Nucleus accumbens (tissue), 56 donors: ENCODE results near the gene MAP7.

Source experiments
- DNase-seq, 56 donors: peaks; one replicate each; lab custom pipeline; 2025; lab: John Stamatoyannopoulos, UW

MAP7 gene

DNA sequence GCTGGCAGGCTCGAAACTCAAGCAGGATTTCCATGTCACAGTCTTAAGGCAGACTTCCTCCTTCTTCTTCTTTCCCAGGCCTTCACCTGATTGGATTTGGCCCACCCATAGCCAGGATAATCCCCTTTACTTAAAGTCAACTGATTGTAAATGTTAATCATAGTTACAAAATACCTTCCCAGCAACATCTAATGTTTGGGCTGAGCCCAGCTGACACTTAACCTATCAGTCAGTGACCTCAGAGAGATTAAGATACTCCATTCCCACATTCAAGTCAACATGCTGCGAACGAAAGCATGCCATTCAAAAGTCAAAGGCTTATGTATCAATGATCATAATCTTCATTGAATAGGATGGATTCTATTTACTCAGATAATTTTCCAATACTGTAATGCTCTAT, 16.0 kb downstream of the MAP7 start:
- no peak for DNase-seq

DNA sequence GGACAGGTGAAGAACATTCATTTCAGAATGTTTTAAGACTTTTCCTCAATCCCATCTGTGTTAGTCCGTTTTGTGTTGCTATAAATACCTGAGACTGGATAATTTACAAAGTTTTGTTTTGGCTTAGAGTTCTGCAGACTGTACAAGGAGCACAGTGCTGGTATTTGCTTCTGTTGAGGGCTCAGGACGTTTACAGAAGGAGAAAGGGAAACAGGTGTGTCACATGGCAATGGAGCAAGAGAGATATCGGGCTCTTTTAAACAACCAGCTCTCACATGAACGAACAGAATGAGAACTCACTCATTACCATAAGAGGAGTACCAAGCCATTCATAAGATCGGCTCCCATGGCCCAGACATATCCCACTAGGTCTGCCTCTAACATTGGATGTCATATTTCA, 16.7 kb downstream of the MAP7 start:
- no peak for DNase-seq

DNA sequence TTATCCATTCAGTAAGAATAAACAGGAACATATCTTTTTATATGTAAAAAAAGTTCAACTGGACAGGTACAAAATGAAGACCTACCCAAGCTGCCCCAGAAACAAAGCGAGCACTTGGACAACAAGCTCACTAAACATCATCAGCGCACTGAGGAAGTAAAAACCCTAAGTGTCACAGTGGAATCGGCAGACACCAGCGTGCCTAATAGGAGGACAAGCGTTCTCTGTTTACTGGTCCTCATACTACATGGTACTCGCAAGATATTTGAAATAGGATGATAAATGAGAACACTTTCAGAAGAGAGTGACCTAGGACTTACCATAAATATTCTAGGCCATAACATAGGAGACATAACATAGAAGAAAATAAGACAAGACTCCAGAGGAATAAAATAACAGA, 18.2 kb downstream of the MAP7 start:
- peak in 9 of 56 donors; percentile 4 to 47 (median 20) for DNase-seq

DNA sequence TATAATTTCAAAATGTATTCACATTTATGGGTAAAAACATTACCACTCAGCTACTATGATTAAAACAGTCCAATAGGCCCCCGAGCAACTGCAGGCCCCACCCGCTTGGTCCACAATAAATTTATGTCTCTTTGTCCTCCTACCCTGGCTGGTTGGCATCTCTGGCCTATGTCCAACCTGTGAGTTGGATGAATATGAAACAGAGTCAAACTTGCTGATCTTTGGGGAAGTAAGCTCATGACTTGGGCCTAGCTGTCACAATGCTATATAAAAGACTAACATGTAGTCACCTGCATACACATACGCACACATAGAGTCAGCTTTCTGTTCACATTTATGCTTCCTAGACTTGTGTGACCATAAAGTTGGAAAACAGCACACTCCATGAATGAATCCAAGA, 20.5 kb downstream of the MAP7 start:
- DNase-seq = peak in 1 of 56 donors; percentile 36

DNA sequence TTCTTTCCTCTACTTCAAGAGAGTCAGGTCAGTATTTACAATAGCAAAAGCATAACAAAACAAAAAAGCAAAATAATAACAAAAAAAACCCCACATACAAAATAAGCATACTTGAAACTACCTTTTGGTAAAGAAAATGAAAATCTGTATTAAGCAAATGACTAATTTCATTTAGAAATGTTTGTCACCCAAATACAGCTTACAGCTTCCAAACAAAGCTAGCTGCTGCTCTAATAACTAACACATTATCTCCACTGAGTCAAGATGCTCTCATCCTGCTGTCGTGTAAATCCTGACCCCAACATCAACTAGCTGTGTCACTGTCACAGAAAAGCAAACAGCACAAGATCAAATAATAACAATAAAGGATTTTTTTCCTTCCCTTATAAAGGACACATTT, 21.7 kb downstream of the MAP7 start:
- DNase-seq = no peak

DNA sequence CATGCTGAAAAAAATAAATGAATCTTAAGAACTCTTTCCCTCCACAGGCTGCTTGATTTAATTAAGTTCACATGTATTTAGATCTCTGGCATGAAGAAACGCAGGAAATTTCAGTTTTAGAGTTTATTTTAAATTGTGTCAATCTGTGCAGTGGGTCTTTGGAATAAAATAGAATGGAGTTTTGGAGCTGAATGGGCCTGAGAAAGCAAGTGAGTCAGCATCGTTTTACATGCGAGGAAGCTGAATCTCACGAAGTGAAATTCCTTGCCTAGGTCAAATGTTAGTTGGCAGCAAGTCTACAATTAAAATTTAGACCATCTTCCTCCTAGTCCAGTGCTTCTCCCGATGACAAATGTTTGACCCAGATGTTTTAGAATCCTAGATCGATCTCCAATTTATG, 22.4 kb downstream of the MAP7 start:
- DNase-seq = no peak

DNA sequence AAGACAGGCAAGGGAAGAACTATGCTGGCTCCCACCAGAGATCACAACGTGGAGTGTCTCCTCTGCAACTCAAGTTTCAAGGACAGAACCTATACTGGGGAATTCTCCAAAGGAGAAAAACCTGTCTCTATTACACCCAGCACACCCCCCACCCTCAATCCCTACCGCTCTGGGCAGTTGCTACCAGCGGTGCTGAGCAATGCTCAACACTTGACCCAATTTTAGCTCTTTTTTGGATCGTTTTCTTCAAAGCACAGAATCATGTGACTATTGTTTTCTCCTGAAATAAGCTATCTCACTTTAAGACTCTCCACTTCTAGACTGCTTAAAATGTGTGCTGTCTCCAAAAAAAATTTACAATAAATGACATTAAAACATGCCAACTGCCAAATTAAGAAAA, 23.3 kb downstream of the MAP7 start:
- DNase-seq = peak in 7 of 56 donors; percentile 25 to 66 (median 40)

DNA sequence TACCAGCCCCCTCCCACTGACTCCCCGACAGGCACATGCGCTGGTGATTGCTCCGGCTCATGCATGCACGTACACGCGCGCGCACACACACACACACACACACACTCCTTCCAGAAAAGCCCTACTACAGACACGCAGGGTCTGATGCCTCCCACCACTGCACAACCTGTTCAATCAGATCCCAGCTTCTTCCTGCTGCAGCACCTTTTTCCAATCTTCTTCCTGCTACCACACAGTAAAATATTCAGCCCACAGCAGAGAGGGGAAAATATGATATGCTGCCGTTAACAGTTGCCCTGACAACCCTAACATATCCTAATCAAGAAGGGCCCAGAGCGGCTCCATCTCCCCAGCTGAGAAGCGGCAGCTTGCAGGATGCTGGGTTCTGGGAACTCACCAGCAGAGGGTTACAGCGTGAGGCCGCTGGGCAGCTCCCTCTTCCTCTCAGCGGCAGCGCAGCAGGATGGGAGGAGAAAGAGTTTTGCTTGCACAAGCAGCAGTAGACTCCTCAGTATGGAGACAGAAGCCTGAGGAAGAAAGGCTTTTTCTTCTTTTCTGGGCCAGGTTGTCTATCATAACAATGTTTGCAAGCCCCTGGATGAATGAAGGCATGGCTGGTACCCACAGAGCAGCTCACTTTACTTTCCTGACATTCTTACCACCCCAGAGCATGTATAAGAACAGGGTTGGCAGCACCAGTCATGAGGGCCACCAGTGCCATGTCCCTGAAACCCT, 23.9 kb downstream of the MAP7 start:
- peak in 55 of 56 donors; percentile 42 to 92 (median 80) for DNase-seq

DNA sequence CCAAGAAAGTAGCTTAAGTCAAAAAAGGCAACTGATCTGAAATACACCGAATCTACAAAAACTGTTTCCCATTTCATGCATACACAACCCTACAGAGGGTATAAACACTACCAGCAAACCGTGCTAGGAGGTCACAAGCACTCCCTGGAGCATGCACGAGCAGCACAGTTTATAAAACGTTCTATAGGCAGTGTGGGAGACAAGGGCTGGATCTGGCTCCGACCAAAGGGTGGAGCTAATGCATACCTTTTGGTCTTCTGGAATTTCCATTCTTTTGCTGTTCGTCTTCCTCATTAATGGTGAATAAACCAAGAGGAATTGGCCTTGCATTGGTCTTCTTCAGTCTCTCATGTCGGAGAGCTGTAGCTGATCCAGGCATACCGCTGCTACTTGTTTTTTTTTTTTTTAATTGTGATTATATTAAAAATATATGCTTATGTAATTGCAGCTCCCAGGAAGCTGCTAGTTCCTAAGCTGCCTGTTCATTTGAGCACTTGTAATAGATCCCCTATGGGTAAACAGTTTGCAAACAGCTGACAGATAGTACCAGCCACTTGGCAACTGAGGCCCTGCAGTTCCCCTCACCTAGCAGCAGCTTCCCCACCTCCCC, 24.5 kb downstream of the MAP7 start:
- peak in 31 of 56 donors; percentile 2 to 72 (median 37) for DNase-seq

DNA sequence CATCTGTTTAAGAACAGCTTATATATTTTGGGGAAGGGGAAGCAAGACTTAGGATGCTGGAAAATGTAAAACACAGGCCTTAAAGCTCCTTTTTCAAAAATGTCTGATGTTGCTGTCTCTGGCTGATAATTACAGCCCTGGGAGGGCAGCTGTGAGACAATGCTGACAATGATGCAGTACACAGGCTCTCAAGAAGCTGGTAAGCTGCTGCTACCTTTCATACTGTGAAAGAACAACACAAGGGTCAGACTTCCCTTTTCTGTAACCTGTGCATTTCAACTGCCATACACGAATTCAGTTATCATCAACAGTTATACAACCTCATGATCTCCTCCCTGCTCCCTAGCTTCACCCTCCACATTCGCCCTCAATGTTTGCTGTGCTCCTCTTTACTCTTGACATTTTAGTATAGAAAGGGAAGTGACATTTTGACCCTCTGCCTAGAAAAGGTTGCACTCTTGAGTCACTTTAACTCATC, 25.2 kb downstream of the MAP7 start:
- peak in 35 of 56 donors; percentile 6 to 57 (median 22) for DNase-seq

DNA sequence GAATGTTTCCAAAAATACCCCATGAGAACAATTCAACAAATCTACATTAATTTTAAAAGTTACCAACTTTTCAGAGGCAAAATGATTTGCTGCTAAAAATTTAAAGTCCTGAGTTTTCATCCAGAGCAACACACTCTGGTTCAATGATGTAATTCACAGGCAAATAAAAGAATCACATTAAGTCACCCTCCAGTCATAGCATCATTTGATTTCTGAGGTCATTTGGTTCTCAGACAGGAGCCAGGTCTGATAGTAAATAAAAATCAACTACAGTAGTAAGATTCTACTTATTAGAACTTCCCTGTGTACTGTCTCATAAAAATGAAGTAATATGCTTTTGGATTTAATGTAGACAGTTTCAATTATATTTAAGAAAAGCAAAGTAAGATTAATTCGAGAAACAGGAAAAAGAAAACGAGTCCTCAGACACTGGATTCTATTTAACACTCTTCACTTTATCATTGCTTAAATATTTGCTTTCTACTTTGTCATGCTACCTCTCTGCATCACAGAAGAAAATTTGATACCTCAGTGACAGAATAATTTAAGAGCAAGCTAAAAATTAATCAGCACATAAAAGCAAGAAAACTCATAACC, 25.8 kb downstream of the MAP7 start:
- DNase-seq = no peak

DNA sequence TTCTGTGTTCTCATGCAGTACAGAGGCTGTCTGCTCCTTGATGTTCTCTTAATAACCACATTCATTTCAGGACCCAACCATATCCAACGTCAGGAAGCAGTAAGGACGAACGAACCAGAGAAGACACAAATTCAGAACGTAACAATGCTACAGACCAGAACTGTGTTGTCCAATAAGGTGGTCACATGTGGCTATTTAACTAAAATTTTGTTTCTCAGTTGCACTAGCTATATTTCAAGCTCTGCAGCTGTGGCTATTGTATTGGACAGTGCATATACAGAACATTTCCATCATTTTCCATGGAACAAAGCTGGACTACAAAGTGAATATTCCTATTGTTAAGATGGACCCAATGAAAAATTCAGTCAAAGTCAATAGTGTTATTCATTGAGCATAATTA, 27.0 kb downstream of the MAP7 start:
- peak in 4 of 56 donors; percentile 15 to 27 (median 22) for DNase-seq

DNA sequence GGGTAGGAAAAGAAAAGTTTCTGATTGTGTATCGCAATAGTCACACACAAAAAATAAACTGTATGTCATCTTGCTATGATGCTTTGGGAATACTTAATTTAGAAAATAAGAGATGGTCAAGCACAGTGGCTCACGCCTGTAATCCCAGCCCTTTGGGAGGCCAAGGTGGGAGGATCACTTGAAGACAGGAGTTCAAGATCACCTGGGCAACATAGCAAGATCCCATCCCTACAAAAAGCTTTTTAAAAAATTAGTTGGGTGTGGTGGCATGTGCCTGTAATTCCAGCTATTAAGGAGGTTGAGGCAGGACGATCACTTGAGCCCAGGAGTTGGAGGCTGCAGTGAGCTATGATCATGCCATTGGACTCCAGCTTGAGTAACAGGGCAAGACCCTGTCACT, 27.6 kb downstream of the MAP7 start:
- no peak for DNase-seq

DNA sequence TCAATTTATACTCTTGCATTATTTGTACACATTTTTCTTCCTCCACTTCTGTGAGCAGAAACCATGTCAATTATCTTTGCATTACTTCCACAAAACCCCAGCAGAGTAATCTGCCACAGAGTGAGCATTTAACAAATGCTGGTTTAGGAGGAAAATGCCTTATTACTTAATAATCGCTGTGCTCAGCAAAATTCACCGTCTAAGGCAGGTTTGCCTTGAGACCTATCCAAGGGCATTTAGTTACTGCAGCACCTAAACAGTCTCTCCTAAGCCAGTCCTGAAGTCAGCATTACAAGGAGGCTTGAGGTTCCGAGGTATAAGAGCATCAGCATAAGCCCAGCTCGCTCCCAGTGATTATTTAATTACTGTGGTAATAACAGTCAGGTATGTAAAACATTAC, 28.3 kb downstream of the MAP7 start:
- DNase-seq = no peak

DNA sequence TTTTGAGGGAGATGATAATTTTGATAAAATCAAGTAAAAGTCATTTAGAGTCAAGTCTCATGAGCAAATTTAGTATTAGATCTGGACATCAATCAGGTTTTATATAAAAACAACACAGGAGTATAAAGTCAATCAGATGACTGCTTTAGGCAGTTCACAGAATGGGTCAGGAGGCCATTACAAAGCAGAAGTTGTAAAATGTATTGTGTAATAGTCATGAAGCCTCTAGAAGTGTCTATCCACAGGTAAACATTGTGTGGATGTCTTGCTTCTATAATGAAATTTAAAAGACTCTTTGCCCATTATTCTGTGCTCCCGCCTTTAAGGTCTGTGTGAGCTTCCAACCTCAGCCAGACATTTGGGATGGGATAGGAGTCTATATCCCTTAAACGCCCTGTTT, 28.8 kb downstream of the MAP7 start:
- no peak for DNase-seq

DNA sequence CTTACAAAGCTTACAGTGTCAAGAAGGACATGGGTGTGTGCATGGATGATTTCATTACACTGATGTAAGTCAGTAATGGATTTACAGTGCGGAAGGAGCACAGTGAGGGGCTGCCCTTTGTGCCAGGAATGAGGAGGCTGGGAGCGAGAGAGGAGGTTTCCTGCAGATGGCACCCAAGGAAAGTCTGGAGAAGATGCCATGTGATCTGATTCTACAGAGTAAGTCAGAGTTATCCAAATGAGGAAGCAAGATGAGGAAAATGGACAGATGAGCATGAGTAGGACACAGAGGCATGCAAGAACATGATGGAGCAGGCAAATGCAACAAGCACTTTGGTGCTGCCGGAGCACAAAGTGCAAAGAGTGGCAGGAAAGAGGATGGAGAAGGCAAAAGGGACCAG, 29.7 kb downstream of the MAP7 start:
- DNase-seq = no peak

DNA sequence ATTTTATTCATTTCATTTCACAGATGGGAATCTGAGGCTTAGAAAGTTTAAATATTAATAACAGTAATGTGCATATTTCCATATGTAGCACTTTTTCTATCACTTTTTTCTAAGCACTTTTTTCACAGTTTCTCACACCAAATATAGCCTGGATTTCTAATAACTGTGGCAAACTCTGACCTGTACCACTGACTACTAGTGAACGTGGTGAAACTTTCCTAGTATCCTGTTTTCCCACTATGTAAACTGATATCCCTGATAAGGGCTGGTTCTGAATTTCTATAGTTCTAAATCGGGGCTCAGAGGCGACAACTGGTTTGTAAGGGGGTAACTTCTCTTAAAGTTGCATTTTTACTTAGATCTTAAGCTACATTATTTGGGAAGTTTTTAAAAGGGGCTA, 32.6 kb downstream of the MAP7 start:
- no peak for DNase-seq

DNA sequence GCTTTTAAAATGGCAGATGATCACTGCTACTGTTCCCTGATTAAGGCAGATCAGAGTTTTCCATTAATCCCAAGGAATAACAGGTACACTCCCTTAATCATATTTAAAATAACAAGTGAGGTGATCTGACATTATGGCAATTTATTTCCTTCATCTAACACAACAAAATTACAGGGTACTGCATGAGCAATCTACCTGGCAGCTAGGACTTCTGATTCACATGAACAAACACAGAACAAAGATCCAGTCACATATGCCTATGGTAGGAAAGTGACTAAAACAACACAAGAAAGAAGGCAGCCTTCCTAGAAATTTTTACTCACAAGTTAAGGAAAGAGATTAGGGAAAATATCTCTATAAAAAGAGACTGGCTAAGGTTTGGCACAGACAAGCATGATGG, 33.2 kb downstream of the MAP7 start:
- DNase-seq = no peak

DNA sequence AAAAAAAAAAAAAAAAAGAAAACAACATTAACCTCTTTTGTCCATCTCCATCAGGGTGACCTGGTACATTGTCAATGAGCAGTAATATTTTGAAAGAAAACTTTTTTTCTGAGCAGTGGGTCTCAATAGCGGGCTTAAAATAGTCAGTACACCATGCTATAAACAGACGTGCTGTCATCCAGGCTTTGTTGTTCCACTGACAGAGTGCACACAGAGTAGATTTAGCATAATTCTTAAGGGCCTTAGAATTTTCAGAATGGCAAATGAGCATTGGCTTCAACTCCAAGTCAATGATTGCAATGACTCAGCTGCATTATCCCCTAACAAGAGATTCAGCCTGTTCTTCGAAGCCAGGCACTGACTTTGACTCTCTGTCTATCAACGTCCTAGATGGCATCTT, 35.6 kb downstream of the MAP7 start:
- peak in 1 of 56 donors; percentile 21 for DNase-seq

DNA sequence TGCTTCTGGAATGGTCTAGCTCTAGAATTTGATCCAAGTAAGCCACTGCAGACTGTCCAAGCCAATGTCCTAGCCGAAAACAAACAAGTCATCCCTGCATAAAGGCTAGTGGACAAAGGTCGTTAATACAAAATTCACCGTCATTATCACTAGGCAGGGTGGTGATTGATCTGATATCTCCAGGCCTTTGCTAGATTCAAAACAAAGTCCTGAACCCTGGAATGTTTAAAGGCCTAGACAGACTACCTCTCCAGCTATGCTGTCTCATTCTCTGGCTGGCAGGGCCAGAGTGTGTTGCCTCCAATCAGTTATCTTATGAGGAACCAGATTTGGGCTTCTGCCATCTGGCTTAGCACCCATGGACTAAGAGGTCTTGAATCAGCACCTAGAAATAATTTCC, 38.3 kb downstream of the MAP7 start:
- no peak for DNase-seq

DNA sequence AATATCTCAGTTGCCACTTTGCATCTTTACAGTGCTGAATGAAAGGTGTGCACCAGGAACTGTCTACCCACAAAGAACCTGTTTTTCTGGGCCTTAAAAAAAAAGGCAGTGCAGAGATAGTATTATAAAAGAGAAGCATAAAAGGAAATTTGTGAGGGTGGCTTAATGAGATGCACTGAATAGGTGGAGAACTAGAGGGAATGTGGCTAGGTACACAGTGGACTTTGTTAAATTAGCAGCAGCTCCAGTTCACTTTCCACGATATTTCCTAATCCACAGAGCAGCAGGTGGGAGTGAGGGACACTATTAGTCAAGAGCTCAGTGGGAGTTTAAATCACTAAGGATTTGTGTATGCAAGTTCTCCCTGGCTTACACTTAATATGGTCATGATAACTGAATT, 38.8 kb downstream of the MAP7 start:
- no peak for DNase-seq

DNA sequence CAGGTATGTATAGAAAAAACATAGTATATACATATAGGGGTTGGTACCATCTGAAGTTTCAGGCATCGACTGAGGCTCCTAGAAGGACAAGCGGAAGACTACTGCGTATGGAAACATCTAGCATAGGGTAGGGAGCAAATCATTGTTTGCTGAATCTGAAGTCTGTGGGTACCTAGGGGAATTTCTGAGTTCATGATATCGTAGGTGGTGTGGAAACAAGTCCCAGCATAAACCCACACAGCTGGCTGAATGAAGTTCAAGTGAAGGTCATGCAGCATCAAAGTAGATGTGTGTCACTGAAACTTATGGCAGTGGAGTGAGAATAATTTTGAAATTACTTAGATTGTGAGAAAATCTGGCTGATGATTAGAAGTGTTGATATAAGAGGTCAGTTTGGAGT, 39.4 kb downstream of the MAP7 start:
- no peak for DNase-seq
